Measurements from ENCODE around the gene SDF2L1.

The SDF2L1 gene

GRCh38 chr22:21693333-21693998, 51.4 kb downstream of the SDF2L1 start:
- H3K9me3 ChIP-seq (ENCODE audit: insufficient read depth, low read length): no peaks in the 10 kb centered on the region
- H3K4me3 ChIP-seq (ENCODE audit: insufficient read length, low read depth): no peak overlapping the region
- peaks cover 61% of the 10 kb centered on the region for H3K36me3 ChIP-seq (ENCODE audit: insufficient read depth, insufficient read length, low read length)
- no peak for DNase-seq (ENCODE audit: low read depth, low spot score)
- no peaks in the 10 kb centered on the region for H3K4me1 ChIP-seq (ENCODE audit: insufficient read depth, insufficient read length)
- no peaks in the 10 kb centered on the region for H3K27me3 ChIP-seq (ENCODE audit: insufficient read depth, insufficient read length)
- TF ChIP-seq SUZ12 (IDR thresholded peaks at IDR 0.05; ENCODE audit: extremely low read depth, insufficient read depth, insufficient read length) (no peak), ZNF274 (IDR thresholded peaks at IDR 0.05; ENCODE audit: low read depth, low read length) (no peak)
- H3K9ac ChIP-seq (ENCODE audit: insufficient read length, low read depth): no peak overlapping the region
